Measurements from ENCODE around the gene LARP4B. TPM values are rescaled to one million over a fixed set of nuclear protein-coding genes. Genes with fewer than 3 reads are reported as not detected.

Gene LARP4B
- total and polyA plus RNA-seq, 2 of the 13 experiments (the other 11 are each of a cell fraction or from before 2014, with no cell fraction given): 19.5 to 30.2 TPM

- in situ Hi-C loops (cut with HindIII; ENCODE audit: extremely low pct_ligation_motif_present, low pct_unique_long_range_greater_than_20kb): no loop called here
- peak; percentile 30 for ATAC-seq
- BruUV-seq (replicated peaks): no TSS peak
- H3K9me3 ChIP-seq (ENCODE audit: low read length): no peaks in the 10 kb centered on the region
- POLR2A ChIA-PET: interaction anchor here (1.0 to 2.1 kb wide), 2 partner anchors 15 to 94 kb away, joined by 3 to 4 read pairs; partner anchors contain the start of gene IDI1
- H3K4me3 ChIP-seq (replicated peaks in 1 of 3; ENCODE audit: insufficient read depth in 1 of 3, low read depth in 2 of 3, low read length in 3 of 3): no peak overlapping the region
- H3K9ac ChIP-seq (ENCODE audit: insufficient read depth, low read depth, low read length): no peak overlapping the region
- peak overlapping the region; percentile 3; the same call in 1 of the 2 replicates for H3K4me2 ChIP-seq (ENCODE audit: low read depth, low read length)
- H3K27ac ChIP-seq (ENCODE audit: extremely low read length, insufficient read depth, low read length): no peak overlapping the region
- H3K27me3 ChIP-seq (ENCODE audit: control insufficient read depth in 1 of 2, insufficient read depth in 2 of 2, low read length in 2 of 2): peaks cover 10 to 57% of the 10 kb centered on the region in 2 experiments
- intact Hi-C loops (cut with micrococcal nuclease; ENCODE audit: unreplicated experiment): no loop called here
- no peaks in the 10 kb centered on the region for H3K79me2 ChIP-seq (ENCODE audit: insufficient read depth, low read length)
- no peak for TF ChIP-seq SKI (IDR thresholded peaks at IDR 0.05; ENCODE audit: partially characterized antibody)
- 0 out of 2 replicates have a peak, but pooled peaks have one; percentile 15 for TF ChIP-seq ZSCAN25 (CRISPR knock-in tag; IDR thresholded peaks at IDR 0.05)
- CTCF ChIA-PET (ENCODE audit: low intra/inter-chr PET ratio, low total read pairs): no interaction called here
- no peaks in the 10 kb centered on the region for H4K20me1 ChIP-seq (ENCODE audit: insufficient read depth, low read length)
- DNase-seq (ENCODE audit: low spot score): no peak
- 6% methylated on average over 13 of the region's 13 CpGs for WGBS (ENCODE audit: low lambda C conversion rate)
- H3K4me1 ChIP-seq (ENCODE audit: insufficient read depth, low read length): peaks cover 7% of the 10 kb centered on the region; the same call in 1 of the 2 replicates
- FAIRE-seq: no peak
- no peak overlapping the region for H2AFZ ChIP-seq (ENCODE audit: low read length)
- H3K36me3 ChIP-seq (replicated peaks in 1 of 2; ENCODE audit: control insufficient read depth in 1 of 2, insufficient read depth in 2 of 2, low read length in 2 of 2): no peaks in the 10 kb centered on the region
These were observed 23.8 kb upstream of the LARP4B start for GRCh38 chr10:955127-955819.

GRCh38 chr10:954396-954795, 22.9 kb upstream of the LARP4B start:
- Histone ChIP-seq H3K4me3 (replicated peaks in 1 of 3; ENCODE audit: insufficient read depth in 1 of 3, low read depth in 2 of 3, low read length in 3 of 3) (no peak overlapping the region), H3K4me2 (ENCODE audit: low read depth, low read length) (no peak overlapping the region), H4K20me1 (ENCODE audit: insufficient read depth, low read length) (no peaks in the 10 kb centered on the region), H3K27ac (ENCODE audit: extremely low read length, insufficient read depth, low read length) (no peak overlapping the region), H3K9ac (ENCODE audit: insufficient read depth, low read depth, low read length) (no peak overlapping the region), H2AFZ (ENCODE audit: low read length) (no peak overlapping the region), H3K27me3 (ENCODE audit: control insufficient read depth in 1 of 2, insufficient read depth in 2 of 2, low read length in 2 of 2) (peaks cover 10 to 55% of the 10 kb centered on the region in 2 experiments), H3K79me2 (ENCODE audit: insufficient read depth, low read length) (no peaks in the 10 kb centered on the region), H3K4me1 (ENCODE audit: insufficient read depth, low read length) (peaks cover 7% of the 10 kb centered on the region; the same call in 1 of the 2 replicates), H3K36me3 (replicated peaks in 1 of 2; ENCODE audit: control insufficient read depth in 1 of 2, insufficient read depth in 2 of 2, low read length in 2 of 2) (no peaks in the 10 kb centered on the region), H3K9me3 (ENCODE audit: low read length) (no peaks in the 10 kb centered on the region)
- ChIA-PET POLR2A (no interaction called here), CTCF (ENCODE audit: low intra/inter-chr PET ratio, low total read pairs) (no interaction called here)
- TF ChIP-seq CREM (IDR thresholded peaks at IDR 0.05): no peak
- no peak for TF ChIP-seq CREM (CRISPR knock-in tag; IDR thresholded peaks at IDR 0.05)
- no peak for TF ChIP-seq ZNF572 (CRISPR knock-in tag; IDR thresholded peaks at IDR 0.05)
- no peak for TF ChIP-seq THRA (CRISPR knock-in tag; IDR thresholded peaks at IDR 0.05; ENCODE audit: borderline replicate concordance)
- TF ChIP-seq FLYWCH1 (CRISPR knock-in tag; IDR thresholded peaks at IDR 0.05): no peak
- TF ChIP-seq CREB3 (CRISPR knock-in tag; IDR thresholded peaks at IDR 0.05): no peak
- no peak for TF ChIP-seq GATAD2A (CRISPR knock-in tag; IDR thresholded peaks at IDR 0.05)
- TF ChIP-seq ZNF878 (CRISPR knock-in tag; IDR thresholded peaks at IDR 0.05): no peak
- no peak for TF ChIP-seq SOX6 (IDR thresholded peaks at IDR 0.05)
- TF ChIP-seq SOX6 (CRISPR knock-in tag; IDR thresholded peaks at IDR 0.05): no peak
- no peak for TF ChIP-seq STAG1 (CRISPR knock-in tag; IDR thresholded peaks at IDR 0.05)
- TF ChIP-seq BHLHE40 (IDR thresholded peaks at IDR 0.05; ENCODE audit: low read length): no peak
- no peak for TF ChIP-seq PLSCR1 (CRISPR knock-in tag; IDR thresholded peaks at IDR 0.05; ENCODE audit: borderline replicate concordance)
- no peak for FAIRE-seq
- 37% methylated on average over 9 of the region's 21 CpGs for WGBS (ENCODE audit: low lambda C conversion rate)
- no peak for ATAC-seq
- intact Hi-C loops (cut with micrococcal nuclease; ENCODE audit: unreplicated experiment): no loop called here
- DNase-seq (ENCODE audit: low spot score): no peak
- BruUV-seq (replicated peaks): no TSS peak
- in situ Hi-C loops (cut with HindIII; ENCODE audit: extremely low pct_ligation_motif_present, low pct_unique_long_range_greater_than_20kb): no loop called here
